ENCODE measurements around the gene DNAJC4.

DNAJC4 gene

GRCh38 chr11:64259533-64260067, 29.3 kb downstream of the DNAJC4 start:
- no peak for DNase-seq (ENCODE audit: low read depth)

DNA sequence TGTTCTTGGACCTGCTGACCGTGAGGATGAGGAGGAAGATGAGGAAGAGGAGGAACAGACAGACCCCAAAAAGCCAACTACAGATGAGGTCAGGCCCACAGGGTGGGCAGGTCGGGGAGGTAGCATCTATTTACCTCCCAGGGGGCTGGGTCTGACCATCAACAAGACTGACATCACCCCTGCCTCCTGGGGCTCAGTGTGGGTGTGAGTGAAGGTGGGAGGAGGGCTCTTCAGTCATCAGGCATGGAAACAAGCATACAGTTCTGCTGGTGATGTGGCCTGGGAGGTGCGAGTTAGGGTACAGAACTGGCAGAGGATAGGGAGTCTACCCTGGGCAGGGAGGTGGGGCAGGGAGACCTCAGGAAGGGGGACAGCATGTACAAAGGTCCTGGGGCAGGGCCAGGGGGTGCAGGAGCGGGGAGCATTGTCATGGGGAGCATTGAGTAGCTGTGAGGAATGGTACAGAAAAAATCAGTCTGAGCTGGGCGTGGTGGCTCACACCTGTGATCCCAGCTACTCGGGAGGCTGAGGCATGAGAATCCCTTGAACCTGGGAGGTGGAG, 29.9 kb downstream of the DNAJC4 start:
- no peak for DNase-seq (ENCODE audit: low read depth)

GRCh38 chr11:64261556-64262080, 31.3 kb downstream of the DNAJC4 start:
- no peak for DNase-seq (ENCODE audit: low read depth)

DNA sequence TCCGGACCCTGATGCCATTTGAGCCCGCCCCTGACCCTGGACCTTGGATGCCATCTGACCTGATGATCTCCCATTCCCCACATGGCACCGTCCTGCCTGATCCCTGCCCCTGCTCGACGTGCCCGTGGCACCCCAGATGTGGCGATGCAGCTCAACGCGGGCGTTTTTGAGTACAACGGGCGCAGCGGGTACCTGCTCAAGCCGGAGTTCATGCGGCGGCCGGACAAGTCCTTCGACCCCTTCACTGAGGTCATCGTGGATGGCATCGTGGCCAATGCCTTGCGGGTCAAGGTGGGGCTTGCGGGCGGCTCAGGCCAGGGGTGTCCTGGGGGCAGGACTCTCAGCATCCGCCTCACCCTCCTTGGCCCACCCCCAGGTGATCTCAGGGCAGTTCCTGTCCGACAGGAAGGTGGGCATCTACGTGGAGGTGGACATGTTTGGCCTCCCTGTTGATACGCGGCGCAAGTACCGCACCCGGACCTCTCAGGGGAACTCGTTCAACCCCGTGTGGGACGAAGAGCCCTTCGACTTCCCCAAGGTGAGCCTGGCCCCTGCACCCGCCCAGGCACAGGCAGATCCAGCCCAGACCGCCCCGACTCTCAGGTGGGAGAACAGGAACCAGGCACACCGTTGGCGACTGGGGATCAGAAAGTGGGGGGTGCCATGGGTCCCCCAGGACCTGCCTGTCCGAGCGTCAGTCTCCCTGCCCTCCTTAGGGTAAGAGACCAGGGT, 32.1 kb downstream of the DNAJC4 start:
- DNase-seq (ENCODE audit: low read depth), result no peak

GRCh38 chr11:64263021-64263946, 32.9 kb downstream of the DNAJC4 start:
- no peak for DNase-seq (ENCODE audit: low read depth)

DNA sequence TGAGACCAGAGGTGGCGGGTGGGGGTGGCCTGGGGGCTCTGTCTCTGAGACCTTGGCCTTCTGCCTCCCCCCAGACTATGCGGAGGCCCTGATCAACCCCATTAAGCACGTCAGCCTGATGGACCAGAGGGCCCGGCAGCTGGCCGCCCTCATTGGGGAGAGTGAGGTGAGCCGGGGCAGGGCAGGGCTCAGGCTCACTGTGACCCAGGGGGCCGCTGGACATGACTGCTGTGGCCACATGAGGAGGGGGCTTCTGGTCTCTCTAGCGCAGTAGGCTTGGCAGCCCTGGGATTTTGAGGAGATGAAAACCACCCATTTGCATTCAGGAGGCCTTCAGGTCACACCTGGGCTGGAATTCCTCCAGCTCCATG, 33.6 kb downstream of the DNAJC4 start:
- DNase-seq (ENCODE audit: low read depth), result no peak

GRCh38 chr11:64264371-64264852, 34.1 kb downstream of the DNAJC4 start:
- no peak for DNase-seq (ENCODE audit: low read depth)

DNA sequence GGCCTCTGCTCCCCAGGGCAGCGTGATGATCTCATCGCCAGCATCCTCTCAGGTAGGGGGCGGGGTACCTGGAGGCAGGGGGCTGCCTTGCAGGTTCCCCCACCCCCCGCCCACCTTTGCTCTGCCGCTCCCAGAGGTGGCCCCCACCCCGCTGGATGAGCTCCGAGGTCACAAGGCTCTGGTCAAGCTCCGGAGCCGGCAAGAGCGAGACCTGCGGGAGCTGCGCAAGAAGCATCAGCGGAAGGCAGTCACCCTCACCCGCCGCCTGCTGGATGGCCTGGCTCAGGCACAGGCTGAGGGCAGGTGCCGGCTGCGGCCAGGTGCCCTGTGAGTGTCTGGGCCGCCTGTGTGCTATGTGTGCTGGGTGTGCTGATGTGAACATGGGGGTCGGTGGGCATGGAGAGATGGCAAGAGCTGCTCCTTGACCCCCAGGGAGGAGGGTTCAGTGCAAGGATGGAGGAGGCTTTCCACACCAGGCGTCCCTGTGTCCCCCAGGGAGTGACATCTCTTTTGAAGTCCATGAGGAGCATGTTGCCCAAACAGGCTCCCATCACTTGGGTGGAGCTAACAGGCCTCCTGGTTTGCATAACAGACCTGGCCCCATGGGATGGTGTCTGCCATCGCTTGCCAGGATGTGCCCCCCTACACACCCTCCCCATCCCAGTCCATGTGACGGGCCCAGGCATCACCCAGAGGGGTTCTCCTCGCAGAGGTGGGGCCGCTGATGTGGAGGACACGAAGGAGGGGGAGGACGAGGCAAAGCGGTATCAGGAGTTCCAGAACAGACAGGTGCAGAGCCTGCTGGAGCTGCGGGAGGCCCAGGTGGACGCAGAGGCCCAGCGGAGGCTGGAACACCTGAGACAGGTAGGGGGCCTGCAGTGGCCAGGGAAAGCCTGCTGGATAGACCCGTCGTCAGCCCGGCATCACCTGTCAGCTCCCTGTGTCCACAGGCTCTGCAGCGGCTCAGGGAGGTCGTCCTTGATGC, 35.1 kb downstream of the DNAJC4 start:
- no peak for DNase-seq (ENCODE audit: low read depth)

GRCh38 chr11:64266339-64266738, 36.0 kb downstream of the DNAJC4 start:
- DNase-seq (ENCODE audit: low read depth), result no peak

DNA sequence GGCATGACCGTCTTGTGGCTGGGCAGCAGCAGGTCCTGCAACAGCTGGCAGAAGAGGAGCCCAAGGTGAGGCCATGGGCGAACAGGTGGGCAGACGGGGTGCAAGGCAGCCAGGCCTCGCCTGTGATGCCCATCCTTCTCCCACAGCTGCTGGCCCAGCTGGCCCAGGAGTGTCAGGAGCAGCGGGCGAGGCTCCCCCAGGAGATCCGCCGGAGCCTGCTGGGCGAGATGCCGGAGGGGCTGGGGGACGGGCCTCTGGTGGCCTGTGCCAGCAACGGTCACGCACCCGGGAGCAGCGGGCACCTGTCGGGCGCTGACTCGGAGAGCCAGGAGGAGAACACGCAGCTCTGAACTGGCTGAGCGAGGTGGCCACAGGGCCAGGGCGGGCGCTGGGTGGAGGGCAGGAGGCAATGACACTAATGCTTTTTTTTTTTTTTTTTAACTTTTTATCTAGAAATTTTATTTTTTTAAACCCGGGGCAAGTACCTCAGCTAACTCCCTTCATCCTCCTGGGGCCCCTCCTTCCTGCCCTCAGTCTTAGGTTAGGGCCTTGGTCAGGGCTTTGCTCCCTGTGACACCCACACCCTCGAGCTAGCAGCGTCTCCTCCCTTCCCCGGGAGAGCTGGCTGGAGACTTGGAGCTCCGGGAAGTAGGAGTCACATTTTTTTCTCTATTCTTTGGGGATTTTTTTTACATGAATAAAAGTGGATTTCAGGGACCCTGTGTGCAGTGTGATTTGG, 37.0 kb downstream of the DNAJC4 start:
- DNase-seq (ENCODE audit: low read depth), result no peak

GRCh38 chr11:64268025-64268892, 37.9 kb downstream of the DNAJC4 start:
- DNase-seq (ENCODE audit: low read depth), result no peak

GRCh38 chr11:64268893-64269539, 38.7 kb downstream of the DNAJC4 start:
- no peak for DNase-seq (ENCODE audit: low read depth)

DNA sequence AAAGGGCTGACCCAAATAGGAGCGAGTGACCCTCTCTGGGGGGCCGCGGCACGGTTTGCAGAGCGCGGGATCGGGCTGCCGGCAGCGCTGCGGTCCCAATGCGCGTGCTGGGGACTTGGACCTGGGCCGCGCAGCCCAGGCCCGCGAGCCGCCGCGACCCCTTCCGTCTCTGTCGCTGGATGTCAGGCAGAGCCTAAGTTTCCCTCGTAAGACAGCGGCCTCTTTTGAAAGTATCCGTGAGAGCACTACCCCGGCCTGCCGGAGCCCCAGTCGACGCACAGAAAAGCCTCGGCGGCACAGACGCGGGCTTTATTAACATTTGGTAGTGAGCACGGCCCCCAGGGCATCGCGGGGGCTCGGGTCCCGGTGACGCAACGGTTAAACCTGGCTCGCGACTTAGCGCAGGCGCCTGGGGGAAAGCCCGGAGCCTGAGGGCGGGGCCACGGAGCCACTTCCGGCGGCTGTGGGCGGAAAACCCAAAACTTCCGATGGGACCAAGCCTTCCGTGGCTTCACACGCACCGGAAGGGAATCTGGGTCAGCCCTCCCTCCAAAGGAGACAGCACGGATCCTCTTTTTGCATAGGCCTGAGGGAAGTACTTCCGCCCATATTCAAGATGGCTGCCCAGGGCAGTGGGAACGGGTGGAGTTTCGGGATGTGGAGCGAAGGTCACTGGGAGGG, 39.3 kb downstream of the DNAJC4 start:
- peak; percentile 96 for DNase-seq (ENCODE audit: low read depth)

DNA sequence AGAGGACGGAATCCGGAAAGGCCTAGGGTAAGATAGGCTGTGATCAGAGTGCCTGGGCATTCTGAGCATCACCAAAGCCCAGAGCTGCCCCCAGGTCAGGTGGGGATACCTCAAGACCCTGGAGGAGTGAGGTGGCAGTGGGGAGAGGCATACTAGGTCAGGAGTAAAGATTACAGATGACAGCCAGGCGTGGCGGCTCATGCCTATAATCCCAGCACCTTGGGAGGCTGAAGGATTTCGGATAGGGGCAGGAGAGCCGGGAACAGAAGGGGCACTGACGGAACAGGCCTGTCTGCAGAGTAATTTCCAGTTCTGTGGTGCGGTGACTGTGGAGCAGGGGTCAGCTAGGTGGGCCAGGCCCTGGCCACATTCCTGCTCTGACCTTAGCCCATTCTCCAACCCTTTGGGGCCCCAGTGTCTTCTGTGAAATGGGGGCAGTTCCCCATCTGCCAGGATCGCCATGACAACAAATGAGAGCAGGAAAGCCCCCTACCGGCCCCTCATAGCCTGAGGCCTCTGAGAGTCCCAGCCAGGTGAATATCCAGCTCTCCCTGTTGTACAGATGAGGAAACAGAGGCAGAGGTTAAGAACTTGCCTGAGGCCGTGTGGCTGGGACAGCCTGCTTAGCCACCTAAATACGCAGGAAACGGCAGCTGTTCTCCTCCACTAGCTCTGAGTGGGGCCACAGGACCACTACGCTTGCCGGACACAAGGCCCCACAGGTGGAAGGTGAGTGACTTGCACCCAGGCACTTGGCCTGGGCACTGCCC, 44.9 kb downstream of the DNAJC4 start:
- DNase-seq (ENCODE audit: low read depth), result no peak

GRCh38 chr11:64275841-64276240, 45.5 kb downstream of the DNAJC4 start:
- no peak for DNase-seq (ENCODE audit: low read depth)

DNA sequence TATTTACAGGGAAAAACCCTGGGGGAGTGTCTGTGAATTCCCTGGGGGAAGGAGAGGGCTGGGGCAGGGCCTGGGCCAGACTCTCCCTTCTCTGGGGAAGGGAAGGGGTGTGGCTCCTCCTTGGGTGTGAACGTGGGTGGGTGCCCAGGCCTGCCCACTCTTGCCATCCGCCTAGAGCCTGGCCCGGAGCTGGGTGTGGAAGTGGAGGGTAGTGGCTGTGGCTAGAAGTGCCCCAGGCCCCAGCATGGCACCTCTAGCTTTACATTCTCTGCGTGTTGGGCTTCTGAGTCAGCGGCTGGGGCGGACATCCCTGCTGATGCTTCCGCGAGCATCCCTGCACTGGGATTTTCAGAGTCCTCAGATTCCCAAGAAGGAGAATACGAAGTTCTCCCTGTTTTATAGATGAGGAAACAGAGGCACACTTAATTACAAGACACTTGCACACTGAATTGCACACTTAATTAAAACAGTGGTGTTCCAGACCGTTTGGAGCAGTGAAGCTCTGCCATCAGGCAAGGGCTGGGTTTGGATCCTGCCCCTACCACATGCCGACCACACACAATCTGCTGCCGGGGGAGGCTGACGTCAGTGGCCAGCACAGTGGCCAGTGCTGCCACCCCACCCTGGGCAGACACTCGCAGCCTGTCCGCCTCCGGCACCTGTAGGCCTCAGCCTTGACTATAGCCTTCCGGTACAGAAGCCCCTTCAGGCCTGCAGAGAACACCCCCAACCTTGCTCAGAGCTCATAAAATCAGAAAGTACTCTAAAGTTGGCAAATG, 46.5 kb downstream of the DNAJC4 start:
- no peak for DNase-seq (ENCODE audit: low read depth)
